Pons (tissue), 1 donor: Measurements from ENCODE around the gene ERMAP.

Experiments used
- DNase-seq: peaks from one replicate; pipeline ENCODE4 v3.0.0-alpha.2; 2016; ENCODE audit warnings: low spot score

The ERMAP gene

GRCh38 chr1:42816585-42817439 is at the start of gene ERMAP, which contains the start of gene SVBP:
Gene ERMAP, plus strand, starts transcription at chr1:42817122. Its CDS starts 13,327 bp downstream, at chr1:42830449.
Gene SVBP, minus strand, starts transcription at chr1:42817397. Its CDS starts 853 bp downstream, at chr1:42816544.
- DNase-seq = peak; percentile 80

GRCh38 chr1:42767510-42768000 is 49.4 kb upstream of the ERMAP start:
- peak; percentile 29 for DNase-seq

- no peak for DNase-seq
Measured at GRCh38 chr1:42768172-42768571, 48.8 kb upstream of the ERMAP start.

- DNase-seq = no peak
Measured at GRCh38 chr1:42769811-42770210, 47.1 kb upstream of the ERMAP start.

- no peak for DNase-seq
Measured at GRCh38 chr1:42773420-42773819, 43.5 kb upstream of the ERMAP start.

- no peak for DNase-seq
Measured at GRCh38 chr1:42774928-42775526, 41.9 kb upstream of the ERMAP start.

GRCh38 chr1:42776502-42776901 is 40.4 kb upstream of the ERMAP start:
- DNase-seq = no peak

- peak; percentile 66 for DNase-seq
Measured at GRCh38 chr1:42777852-42778251, 39.1 kb upstream of the ERMAP start.

- DNase-seq = no peak
Measured at GRCh38 chr1:42779725-42780124, 37.2 kb upstream of the ERMAP start.

GRCh38 chr1:42780176-42780575 is 36.7 kb upstream of the ERMAP start:
- DNase-seq = no peak

GRCh38 chr1:42783092-42783491 is 33.8 kb upstream of the ERMAP start:
- no peak for DNase-seq

GRCh38 chr1:42784547-42784945 is 32.4 kb upstream of the ERMAP start:
- DNase-seq = no peak

- no peak for DNase-seq
Measured at GRCh38 chr1:42784946-42785693, 31.8 kb upstream of the ERMAP start, which contains the start of gene TMEM269. Gene TMEM269, plus strand, starts transcription at chr1:42784991. Its CDS starts 4,903 bp downstream, at chr1:42789894.

GRCh38 chr1:42786097-42786496 is 30.8 kb upstream of the ERMAP start:
- no peak for DNase-seq

GRCh38 chr1:42788021-42788420 is 28.9 kb upstream of the ERMAP start:
- DNase-seq = no peak

GRCh38 chr1:42793824-42794223 is 23.1 kb upstream of the ERMAP start:
- no peak for DNase-seq

- DNase-seq = no peak
Measured at GRCh38 chr1:42797414-42797813, 19.5 kb upstream of the ERMAP start.

- DNase-seq = peak; percentile 30
Measured at GRCh38 chr1:42797979-42798378, 18.9 kb upstream of the ERMAP start.

- no peak for DNase-seq
Measured at GRCh38 chr1:42801832-42802473, 15.0 kb upstream of the ERMAP start.

GRCh38 chr1:42806171-42806570 is 10.8 kb upstream of the ERMAP start:
- no peak for DNase-seq

GRCh38 chr1:42806593-42806992 is 10.3 kb upstream of the ERMAP start:
- no peak for DNase-seq
